ENCODE data around the gene APOA1.

APOA1 gene

DNA sequence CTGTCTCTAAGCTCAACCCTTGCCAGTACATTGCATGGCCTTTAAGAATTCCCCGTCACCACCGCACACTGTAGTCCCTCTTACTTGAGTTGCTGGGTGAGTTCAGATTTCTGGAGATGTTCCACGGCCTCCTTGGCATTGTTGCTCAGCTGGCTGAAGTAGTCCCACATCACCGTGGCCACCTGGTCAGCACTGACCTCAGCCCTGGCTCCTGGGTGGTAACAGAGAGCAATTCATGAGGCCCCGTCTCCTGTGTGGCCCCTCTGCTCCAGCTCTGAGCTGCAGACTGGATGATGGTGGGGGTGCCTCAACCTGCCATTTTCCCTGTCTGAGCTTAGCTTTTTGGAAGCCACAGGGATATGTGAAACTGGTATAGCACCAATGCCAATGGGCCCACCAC lies 14.8 kb downstream of the APOA1 start:
- no peaks in the 10 kb centered on the region for H3K9me3 ChIP-seq (ENCODE audit: control insufficient read depth, insufficient read depth, low read depth, low read length)
- POLR2A ChIA-PET: no interaction called here
- H3K27ac ChIP-seq (ENCODE audit: extremely low read depth, low read depth, low read length): no peak overlapping the region
- no peaks in the 10 kb centered on the region for H3K4me1 ChIP-seq (ENCODE audit: control insufficient read depth, insufficient read depth, low read length)
- CTCF ChIA-PET: interaction anchor here (0.6 to 0.8 kb wide), 3 partner anchors 13 to 204 kb away, joined by 3 to 4 read pairs (median 3); no protein-coding TSS in a partner anchor
- no peak overlapping the region for H3K4me3 ChIP-seq (ENCODE audit: low read depth, low read length)
- no peaks in the 10 kb centered on the region for H3K36me3 ChIP-seq (ENCODE audit: control insufficient read depth in 2 of 2, insufficient read depth in 1 of 2, low read length in 2 of 2)
- TF ChIP-seq ZNF394 (tag by site-specific recombination; IDR thresholded peaks at IDR 0.05; ENCODE audit: borderline replicate concordance) (no peak), ZNF501 (tag by site-specific recombination; IDR thresholded peaks at IDR 0.05) (no peak), ZNF837 (tag by site-specific recombination; IDR thresholded peaks at IDR 0.05) (no peak), ZIC2 (tag by site-specific recombination; IDR thresholded peaks at IDR 0.05) (no peak), ZNF248 (tag by site-specific recombination; IDR thresholded peaks at IDR 0.05) (no peak), ZNF629 (tag by site-specific recombination; IDR thresholded peaks at IDR 0.05) (no peak), SETDB1 (IDR thresholded peaks at IDR 0.05; ENCODE audit: insufficient read length, low read length) (no peak), ZFHX2 (tag by site-specific recombination; conservative IDR thresholded peaks at IDR 0.05) (no peak), TCF7L2 (IDR thresholded peaks at IDR 0.05; ENCODE audit: borderline replicate concordance, low read depth, low read length) (no peak), ZNF423 (tag by site-specific recombination; IDR thresholded peaks at IDR 0.05) (no peak), ZNF571 (tag by site-specific recombination; IDR thresholded peaks at IDR 0.05) (no peak), ZNF155 (tag by site-specific recombination; IDR thresholded peaks at IDR 0.05) (no peak), GLI4 (tag by site-specific recombination; IDR thresholded peaks at IDR 0.05) (no peak), ZBTB48 (tag by site-specific recombination; IDR thresholded peaks at IDR 0.05) (no peak)
- TF ChIP-seq, protein P1, sequence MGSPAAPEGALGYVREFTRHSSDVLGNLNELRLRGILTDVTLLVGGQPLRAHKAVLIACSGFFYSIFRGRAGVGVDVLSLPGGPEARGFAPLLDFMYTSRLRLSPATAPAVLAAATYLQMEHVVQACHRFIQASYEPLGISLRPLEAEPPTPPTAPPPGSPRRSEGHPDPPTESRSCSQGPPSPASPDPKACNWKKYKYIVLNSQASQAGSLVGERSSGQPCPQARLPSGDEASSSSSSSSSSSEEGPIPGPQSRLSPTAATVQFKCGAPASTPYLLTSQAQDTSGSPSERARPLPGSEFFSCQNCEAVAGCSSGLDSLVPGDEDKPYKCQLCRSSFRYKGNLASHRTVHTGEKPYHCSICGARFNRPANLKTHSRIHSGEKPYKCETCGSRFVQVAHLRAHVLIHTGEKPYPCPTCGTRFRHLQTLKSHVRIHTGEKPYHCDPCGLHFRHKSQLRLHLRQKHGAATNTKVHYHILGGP (tag by site-specific recombination; IDR thresholded peaks at IDR 0.05): no peak
- TF ChIP-seq, protein P2, sequence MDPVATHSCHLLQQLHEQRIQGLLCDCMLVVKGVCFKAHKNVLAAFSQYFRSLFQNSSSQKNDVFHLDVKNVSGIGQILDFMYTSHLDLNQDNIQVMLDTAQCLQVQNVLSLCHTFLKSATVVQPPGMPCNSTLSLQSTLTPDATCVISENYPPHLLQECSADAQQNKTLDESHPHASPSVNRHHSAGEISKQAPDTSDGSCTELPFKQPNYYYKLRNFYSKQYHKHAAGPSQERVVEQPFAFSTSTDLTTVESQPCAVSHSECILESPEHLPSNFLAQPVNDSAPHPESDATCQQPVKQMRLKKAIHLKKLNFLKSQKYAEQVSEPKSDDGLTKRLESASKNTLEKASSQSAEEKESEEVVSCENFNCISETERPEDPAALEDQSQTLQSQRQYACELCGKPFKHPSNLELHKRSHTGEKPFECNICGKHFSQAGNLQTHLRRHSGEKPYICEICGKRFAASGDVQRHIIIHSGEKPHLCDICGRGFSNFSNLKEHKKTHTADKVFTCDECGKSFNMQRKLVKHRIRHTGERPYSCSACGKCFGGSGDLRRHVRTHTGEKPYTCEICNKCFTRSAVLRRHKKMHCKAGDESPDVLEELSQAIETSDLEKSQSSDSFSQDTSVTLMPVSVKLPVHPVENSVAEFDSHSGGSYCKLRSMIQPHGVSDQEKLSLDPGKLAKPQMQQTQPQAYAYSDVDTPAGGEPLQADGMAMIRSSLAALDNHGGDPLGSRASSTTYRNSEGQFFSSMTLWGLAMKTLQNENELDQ (tag by site-specific recombination; IDR thresholded peaks at IDR 0.05; ENCODE audit: low read depth): no peak
- TF ChIP-seq, protein P3, sequence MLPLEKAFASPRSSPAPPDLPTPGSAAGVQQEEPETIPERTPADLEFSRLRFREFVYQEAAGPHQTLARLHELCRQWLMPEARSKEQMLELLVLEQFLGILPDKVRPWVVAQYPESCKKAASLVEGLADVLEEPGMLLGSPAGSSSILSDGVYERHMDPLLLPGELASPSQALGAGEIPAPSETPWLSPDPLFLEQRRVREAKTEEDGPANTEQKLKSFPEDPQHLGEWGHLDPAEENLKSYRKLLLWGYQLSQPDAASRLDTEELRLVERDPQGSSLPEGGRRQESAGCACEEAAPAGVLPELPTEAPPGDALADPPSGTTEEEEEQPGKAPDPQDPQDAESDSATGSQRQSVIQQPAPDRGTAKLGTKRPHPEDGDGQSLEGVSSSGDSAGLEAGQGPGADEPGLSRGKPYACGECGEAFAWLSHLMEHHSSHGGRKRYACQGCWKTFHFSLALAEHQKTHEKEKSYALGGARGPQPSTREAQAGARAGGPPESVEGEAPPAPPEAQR (tag by site-specific recombination; IDR thresholded peaks at IDR 0.05): no peak
- TF ChIP-seq, protein P4, sequence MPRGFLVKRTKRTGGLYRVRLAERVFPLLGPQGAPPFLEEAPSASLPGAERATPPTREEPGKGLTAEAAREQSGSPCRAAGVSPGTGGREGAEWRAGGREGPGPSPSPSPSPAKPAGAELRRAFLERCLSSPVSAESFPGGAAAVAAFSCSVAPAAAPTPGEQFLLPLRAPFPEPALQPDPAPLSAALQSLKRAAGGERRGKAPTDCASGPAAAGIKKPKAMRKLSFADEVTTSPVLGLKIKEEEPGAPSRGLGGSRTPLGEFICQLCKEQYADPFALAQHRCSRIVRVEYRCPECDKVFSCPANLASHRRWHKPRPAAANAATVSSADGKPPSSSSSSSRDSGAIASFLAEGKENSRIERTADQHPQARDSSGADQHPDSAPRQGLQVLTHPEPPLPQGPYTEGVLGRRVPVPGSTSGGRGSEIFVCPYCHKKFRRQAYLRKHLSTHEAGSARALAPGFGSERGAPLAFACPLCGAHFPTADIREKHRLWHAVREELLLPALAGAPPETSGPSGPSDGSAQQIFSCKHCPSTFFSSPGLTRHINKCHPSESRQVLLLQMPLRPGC (tag by site-specific recombination; IDR thresholded peaks at IDR 0.05): no peak
- TF ChIP-seq, protein P5, sequence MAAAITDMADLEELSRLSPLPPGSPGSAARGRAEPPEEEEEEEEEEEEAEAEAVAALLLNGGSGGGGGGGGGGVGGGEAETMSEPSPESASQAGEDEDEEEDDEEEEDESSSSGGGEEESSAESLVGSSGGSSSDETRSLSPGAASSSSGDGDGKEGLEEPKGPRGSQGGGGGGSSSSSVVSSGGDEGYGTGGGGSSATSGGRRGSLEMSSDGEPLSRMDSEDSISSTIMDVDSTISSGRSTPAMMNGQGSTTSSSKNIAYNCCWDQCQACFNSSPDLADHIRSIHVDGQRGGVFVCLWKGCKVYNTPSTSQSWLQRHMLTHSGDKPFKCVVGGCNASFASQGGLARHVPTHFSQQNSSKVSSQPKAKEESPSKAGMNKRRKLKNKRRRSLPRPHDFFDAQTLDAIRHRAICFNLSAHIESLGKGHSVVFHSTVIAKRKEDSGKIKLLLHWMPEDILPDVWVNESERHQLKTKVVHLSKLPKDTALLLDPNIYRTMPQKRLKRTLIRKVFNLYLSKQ (tag by site-specific recombination; IDR thresholded peaks at IDR 0.05; ENCODE audit: borderline replicate concordance): no peak
